Small intestine (tissue), 16 donors: Measurements from ENCODE around the gene KMT2A. TPM values are rescaled to one million over a fixed set of nuclear protein-coding genes. Genes with fewer than 3 reads are reported as not detected.
"Not testable (repeated sequence)": the region's sequence is repeated elsewhere in the genome, so short reads cannot be mapped to it uniquely, and the experiment has no call there.

Experiments
- DNase-seq, 2 donors: peaks; one replicate each; pipeline versions ENCODE4 v3.0.0 to v3.0.0-alpha.2; 2013
- FAIRE-seq: peaks from 2 replicates; lab custom pipeline; 2012; peaks lifted over from hg19 to GRCh38; lab: Jason Lieb, UNC
- H3K27ac ChIP-seq, 3 donors: one replicate each; pipeline ENCODE4 v1.5.1; 2013; ENCODE audit warnings: low read length in 2 of 3, mild to moderate bottlenecking in 2 of 3, control low read depth in 1 of 3, inconsistent platforms in 1 of 3, low read depth in 1 of 3, moderate library complexity in 1 of 3
- H3K27me3 ChIP-seq, 3 donors: one replicate each; pipeline ENCODE4 v1.6.1; 2013; ENCODE audit warnings: low read length in 3 of 3, inconsistent platforms in 1 of 3; ENCODE audit not compliant: control insufficient read depth in 3 of 3, insufficient read depth in 3 of 3
- H3K36me3 ChIP-seq, 3 donors: one replicate each; pipeline ENCODE4 v1.6.1; 2013; ENCODE audit warnings: low read length in 3 of 3, inconsistent platforms in 1 of 3, low read depth in 1 of 3, mild to moderate bottlenecking in 1 of 3, moderate library complexity in 1 of 3; ENCODE audit not compliant: control insufficient read depth in 3 of 3, insufficient read depth in 2 of 3
- H3K4me1 ChIP-seq, 3 donors: one replicate each; pipeline ENCODE4 v1.6.1; 2013; ENCODE audit warnings: low read length in 2 of 3, inconsistent platforms in 1 of 3, low read depth in 1 of 3, mild to moderate bottlenecking in 1 of 3, moderate library complexity in 1 of 3; ENCODE audit not compliant: control insufficient read depth in 3 of 3, insufficient read depth in 2 of 3
- H3K4me3 ChIP-seq, 3 donors: one replicate each; pipeline ENCODE4 v1.5.1; 2013; ENCODE audit warnings: low read length in 3 of 3, control low read depth in 1 of 3, inconsistent platforms in 1 of 3, low read depth in 1 of 3, mild to moderate bottlenecking in 1 of 3, moderate library complexity in 1 of 3
- H3K9me3 ChIP-seq, 2 donors: one replicate each; pipeline ENCODE4 v1.6.1; 2013; ENCODE audit warnings: low read depth in 1 of 2, low read length in 1 of 2; ENCODE audit not compliant: control insufficient read depth in 2 of 2, insufficient read depth in 1 of 2
- WGBS, 3 donors: extraction: QIAGEN DNeasy Blood & Tissue Kit; methylation state at CpG; one replicate each; pipeline ENCODE4 v1.1.7; 2013; 5-methylcytosine and 5-hydroxymethylcytosine counted together
- long read RNA-seq, 10 donors: transcript quantifications; one replicate each; lab custom pipeline, GENCODE V29; 2026
- polyA plus RNA-seq, 4 donors: library from polyadenylated mRNA; stranded (reverse) in 3 of 4; unstranded in 1 of 4; fragments of 200-250 nt in 3 of 4; fragments of 120-200 nt in 1 of 4; gene quantifications; one replicate each; pipeline versions ENCODE4 v1.2.1 to v1.2.3, GENCODE V29; 2013
- donor health status: healthy with polysubstance abuse.
- donor health status: control.
- donor health status: control.
- donor health status: Bipolar disorder and iron deficiency.
- donor health status: healthy.

The KMT2A gene
- 10 to 100 TPM in 2 of 4 donors, 1 to 10 TPM in 2; 7.3 to 33.5 (median 9.5) TPM for polyA plus RNA-seq
- long read RNA-seq, donor 1, partial matches to known transcripts = 0 of 8 reads
- long read RNA-seq, donor 1, other reads (novel, unspliced or antisense) = 0 of 8 reads
- long read RNA-seq, donor 2 = 0 reads
- long read RNA-seq, donor 3, partial matches to known transcripts = 0 of 3 reads
- long read RNA-seq, donor 3, other reads (novel, unspliced or antisense) = 0 of 3 reads
- long read RNA-seq, donor 4, partial matches to known transcripts = 0 of 1 reads
- long read RNA-seq, donor 4, other reads (novel, unspliced or antisense) = 0 of 1 reads
- long read RNA-seq, donor 5, partial matches to known transcripts = 0 of 1 reads
- long read RNA-seq, donor 5, other reads (novel, unspliced or antisense) = 0 of 1 reads
- long read RNA-seq, donor 6, partial matches to known transcripts = 0 of 5 reads
- long read RNA-seq, donor 6, other reads (novel, unspliced or antisense) = 0 of 5 reads
- long read RNA-seq, donor 7 = 0 reads
- long read RNA-seq, donor 8 = 0 reads
- long read RNA-seq, donor 9, partial matches to known transcripts = 0 of 1 reads
- long read RNA-seq, donor 9, other reads (novel, unspliced or antisense) = 0 of 1 reads
- long read RNA-seq, donor 10, partial matches to known transcripts = 0 of 7 reads
- long read RNA-seq, donor 10, other reads (novel, unspliced or antisense) = 0 of 7 reads

DNA sequence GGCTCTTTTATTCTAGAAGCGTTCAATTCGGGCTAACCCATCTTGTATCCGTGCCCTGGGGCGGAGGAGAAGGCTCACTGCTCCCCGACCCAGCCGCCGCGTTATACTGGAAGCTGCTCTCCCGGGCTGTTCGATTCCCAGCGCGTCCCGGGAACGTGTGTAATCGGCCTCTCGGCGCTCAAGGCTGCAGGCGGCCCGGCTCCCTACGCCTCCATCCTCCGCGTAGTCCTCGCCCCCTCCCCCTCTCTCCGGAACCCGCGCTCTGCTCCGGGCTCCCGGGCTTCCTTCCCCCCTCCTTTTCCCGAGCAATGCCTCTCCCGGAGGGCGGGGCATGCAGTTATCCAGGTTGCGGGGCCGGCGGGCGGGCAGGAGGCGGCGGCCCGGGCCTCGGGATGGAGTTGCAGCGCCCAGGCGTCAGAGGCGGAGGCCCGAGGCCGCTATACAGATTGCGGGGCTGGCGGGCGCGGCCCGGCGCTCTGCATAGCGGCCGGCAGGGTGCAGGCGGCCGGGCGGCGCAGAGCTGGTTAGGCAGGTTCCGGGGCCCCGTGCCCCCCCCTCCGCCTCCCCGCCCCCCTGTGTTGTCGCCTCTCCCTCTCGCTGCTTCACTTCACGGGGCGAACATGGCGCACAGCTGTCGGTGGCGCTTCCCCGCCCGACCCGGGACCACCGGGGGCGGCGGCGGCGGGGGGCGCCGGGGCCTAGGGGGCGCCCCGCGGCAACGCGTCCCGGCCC, at the start of gene KMT2A:
Gene KMT2A, plus strand, starts transcription at position 600 of the 732 bp plus-strand sequence. Its CDS starts 21 bp downstream, at position 621.
- Histone ChIP-seq H3K4me1 (peaks cover 2 to 27% (median 6%) of the 10 kb centered on the region in 3 donors), H3K27ac (peak within 1 kb of the TSS; percentile 80 to 89 (median 84)), H3K4me3 (peak within 1 kb of the TSS; percentile 95 to 100 (median 96)), H3K9me3 (no peaks in the 10 kb centered on the region), H3K36me3 (no peaks in the 10 kb centered on the region), H3K27me3 (no peaks in the 10 kb centered on the region)
- DNase-seq = peak; percentile 94 to 100
- FAIRE-seq = no peak
- 0 to 1% (median 0%) methylated on average over 56 to 83 of the region's 83 CpGs for WGBS, 3 donors

DNA sequence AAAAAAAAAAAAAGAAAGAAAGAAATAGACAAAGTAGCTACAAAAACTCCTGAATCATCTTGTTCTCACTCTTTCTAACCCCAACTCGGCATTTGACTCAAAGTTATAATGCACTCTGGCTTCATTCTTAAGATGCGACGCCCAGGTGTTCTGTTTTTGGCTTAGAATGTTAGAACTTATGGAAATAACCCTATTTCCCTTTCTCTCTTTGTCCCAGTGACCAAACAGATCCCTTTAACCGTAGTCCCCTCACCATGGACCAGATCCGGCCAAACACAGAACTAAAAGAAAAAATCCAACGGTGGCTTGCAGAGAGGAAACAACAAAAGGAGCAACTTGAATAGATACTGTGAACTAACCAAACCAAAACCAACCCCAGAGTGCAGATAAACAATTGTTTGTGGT, 40.2 kb upstream of the KMT2A start:
- Histone ChIP-seq H3K4me3 (no peak overlapping the region), H3K27me3 (no peaks in the 10 kb centered on the region), H3K9me3 (no peaks in the 10 kb centered on the region), H3K27ac (peak overlapping the region in 1 of 3 donors; percentile 70), H3K4me1 (peaks cover 0 to 4% (median 0%) of the 10 kb centered on the region in 3 donors), H3K36me3 (peaks cover 10 to 37% (median 13%) of the 10 kb centered on the region in 3 donors)
- WGBS, 3 donors = 75 to 83% (median 82%) methylated on average over 6 of the region's 6 CpGs
- FAIRE-seq (no peak), DNase-seq (peak in 1 of 2 donors; percentile 36)

DNA sequence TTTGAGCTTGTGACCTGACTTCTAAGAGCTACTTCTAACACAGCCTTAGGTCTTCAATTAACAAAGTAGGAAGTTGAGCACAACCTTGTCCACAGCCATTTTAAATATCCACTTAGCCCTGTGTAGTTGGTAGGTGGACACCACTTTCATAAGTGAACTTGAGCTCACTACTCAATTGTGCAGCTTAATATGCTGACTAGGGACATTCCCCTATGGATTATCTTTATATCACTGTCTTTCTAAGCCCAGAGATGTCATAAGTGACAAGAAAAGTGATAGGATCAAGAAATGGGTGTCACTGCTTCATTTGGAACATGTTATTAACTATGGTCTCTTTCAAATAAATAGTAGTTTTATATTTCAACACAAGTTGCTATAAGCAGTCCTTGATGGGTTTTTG, 38.8 kb upstream of the KMT2A start:
- no peaks in the 10 kb centered on the region for H3K27me3 ChIP-seq
- FAIRE-seq = no peak

DNA sequence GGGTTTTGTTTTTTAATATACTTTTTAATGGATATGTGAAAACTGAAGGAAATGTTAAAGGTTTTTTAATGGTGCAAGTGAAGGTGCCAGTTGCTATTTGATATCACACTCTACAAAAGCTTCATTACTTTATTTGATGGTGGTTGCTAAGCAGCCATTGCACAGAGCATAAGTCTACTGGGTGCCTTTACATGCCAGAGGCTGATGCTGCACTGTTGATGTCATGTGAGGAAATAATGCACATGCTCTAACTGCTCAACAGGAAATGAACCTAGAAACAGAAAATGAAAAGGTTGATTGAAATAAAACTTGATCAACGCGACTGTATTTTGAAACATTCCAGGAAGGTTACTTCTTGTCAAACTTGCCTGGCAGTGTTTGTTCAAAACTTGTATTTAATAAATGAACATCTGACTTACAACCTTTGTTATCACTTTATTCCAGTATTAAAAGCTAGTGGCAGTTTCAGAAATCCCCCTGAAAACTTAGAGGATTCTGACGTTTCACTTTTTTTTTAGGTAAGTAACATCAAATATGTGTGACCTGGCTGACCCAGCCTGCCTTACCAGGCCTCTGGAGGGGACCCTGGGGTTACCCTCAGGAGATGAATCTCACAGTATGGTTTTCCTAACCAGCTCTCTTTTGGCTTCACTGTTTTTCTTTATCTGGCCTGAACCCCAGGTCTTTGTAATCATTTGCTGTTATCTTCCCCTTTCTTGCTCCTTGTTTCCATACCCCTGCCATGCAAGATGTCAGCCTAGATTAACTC, 37.3 kb upstream of the KMT2A start:
- WGBS, 3 donors = 49 to 64% (median 52%) methylated on average over 3 of the region's 3 CpGs
- Histone ChIP-seq H3K9me3 (no peaks in the 10 kb centered on the region), H3K36me3 (peaks cover 3 to 27% (median 6%) of the 10 kb centered on the region in 3 donors), H3K27me3 (no peaks in the 10 kb centered on the region), H3K4me3 (no peak overlapping the region), H3K4me1 (peaks cover 0 to 8% (median 4%) of the 10 kb centered on the region in 3 donors), H3K27ac (peak overlapping the region in 2 of 3 donors; percentile 42 to 87)
- DNase-seq = peak in 1 of 2 donors; percentile 33
- FAIRE-seq = no peak

More for the DNA sequence above, 38.8 kb upstream of the KMT2A start:
- no peak for DNase-seq
- no peak overlapping the region for H3K4me3 ChIP-seq
- H3K27ac ChIP-seq = no peak overlapping the region
- H3K4me1 ChIP-seq = peaks cover 0 to 4% (median 0%) of the 10 kb centered on the region in 3 donors
- no peaks in the 10 kb centered on the region for H3K9me3 ChIP-seq
- H3K36me3 ChIP-seq = peaks cover 8 to 31% (median 8%) of the 10 kb centered on the region in 3 donors

- H3K36me3 ChIP-seq = peaks cover 0 to 14% (median 2%) of the 10 kb centered on the region in 3 donors
- peaks cover 0 to 8% (median 4%) of the 10 kb centered on the region in 3 donors for H3K4me1 ChIP-seq
- no peak for FAIRE-seq
- no peaks in the 10 kb centered on the region for H3K27me3 ChIP-seq
- peak within 1 kb of the TSS; percentile 59 to 79 (median 74) for H3K4me3 ChIP-seq
- DNase-seq = peak; percentile 89 to 95
- H3K27ac ChIP-seq = peak within 1 kb of the TSS; percentile 77 to 93 (median 87)
- 0 to 1% (median 0%) methylated on average over 51 of the region's 51 CpGs for WGBS, 3 donors
- no peaks in the 10 kb centered on the region for H3K9me3 ChIP-seq
Observed at GRCh38 chr11:118401151-118401879, 35.0 kb upstream of the KMT2A start, which contains the start of gene ATP5MG. Gene ATP5MG, plus strand, starts transcription at chr11:118401606. Its CDS starts 60 bp downstream, at chr11:118401666.

- Histone ChIP-seq H3K4me3 (peak overlapping the region; percentile 59 to 79 (median 74)), H3K4me1 (peaks cover 0 to 8% (median 4%) of the 10 kb centered on the region in 3 donors), H3K27me3 (no peaks in the 10 kb centered on the region), H3K9me3 (no peaks in the 10 kb centered on the region), H3K27ac (peak overlapping the region; percentile 20 to 93 (median 77)), H3K36me3 (peaks cover 2 to 16% (median 3%) of the 10 kb centered on the region in 3 donors)
- no peak for FAIRE-seq
- DNase-seq = peak; percentile 25 to 49
- WGBS, 3 donors = 0 to 2% (median 0%) methylated on average over 22 of the region's 22 CpGs
Observed at GRCh38 chr11:118401880-118402590, 34.3 kb upstream of the KMT2A start.

GRCh38 chr11:118402594-118402993, 33.7 kb upstream of the KMT2A start:
- not testable (repeated sequence) for H3K9me3 ChIP-seq, DNase-seq, H3K4me1 ChIP-seq, H3K27me3 ChIP-seq, FAIRE-seq
- H3K27ac ChIP-seq = peak overlapping the region in 1 of 3 donors; percentile 77
- 58 to 74% (median 62%) methylated on average over 7 of the region's 7 CpGs for WGBS, 3 donors
- peak overlapping the region in 2 of 3 donors; percentile 74 to 79 for H3K4me3 ChIP-seq
- peaks cover 4 to 18% (median 5%) of the 10 kb centered on the region in 3 donors for H3K36me3 ChIP-seq
